Measurements from ENCODE around the gene CCR2.
A peak's percentile ranks its signal among the peaks of the same experiment; 100 is the strongest.
"Not testable (repeated sequence)": the region's sequence is repeated elsewhere in the genome, so short reads cannot be mapped to it uniquely, and the experiment has no call there.

The CCR2 gene

DNA sequence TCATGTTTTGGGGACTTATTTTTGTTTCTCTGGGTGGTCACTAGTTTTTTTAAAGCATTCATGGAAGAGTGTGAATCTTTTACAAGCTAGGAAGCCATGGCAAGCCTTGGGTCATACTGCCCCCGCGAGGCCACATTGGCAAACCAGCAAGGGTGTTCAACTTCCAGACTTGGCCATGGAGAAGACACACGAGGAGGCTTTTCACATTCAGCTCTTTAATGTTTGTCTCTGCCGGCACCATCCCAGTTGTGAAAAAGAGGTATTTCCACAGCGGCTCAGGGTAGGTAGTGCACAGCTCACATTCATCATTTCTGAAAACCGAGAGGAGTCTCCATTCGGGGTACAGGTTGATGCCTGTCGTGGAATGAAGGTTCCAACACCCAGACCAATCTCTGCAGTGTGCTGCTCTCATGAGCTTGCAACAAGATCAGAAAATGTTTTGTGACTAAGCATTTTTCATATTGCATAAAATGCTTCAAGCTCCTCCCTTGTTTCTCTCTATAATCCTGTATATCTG, 24.6 kb downstream of the CCR2 start:
- DNase-seq (ENCODE audit: low spot score) = peak; percentile 57

DNA sequence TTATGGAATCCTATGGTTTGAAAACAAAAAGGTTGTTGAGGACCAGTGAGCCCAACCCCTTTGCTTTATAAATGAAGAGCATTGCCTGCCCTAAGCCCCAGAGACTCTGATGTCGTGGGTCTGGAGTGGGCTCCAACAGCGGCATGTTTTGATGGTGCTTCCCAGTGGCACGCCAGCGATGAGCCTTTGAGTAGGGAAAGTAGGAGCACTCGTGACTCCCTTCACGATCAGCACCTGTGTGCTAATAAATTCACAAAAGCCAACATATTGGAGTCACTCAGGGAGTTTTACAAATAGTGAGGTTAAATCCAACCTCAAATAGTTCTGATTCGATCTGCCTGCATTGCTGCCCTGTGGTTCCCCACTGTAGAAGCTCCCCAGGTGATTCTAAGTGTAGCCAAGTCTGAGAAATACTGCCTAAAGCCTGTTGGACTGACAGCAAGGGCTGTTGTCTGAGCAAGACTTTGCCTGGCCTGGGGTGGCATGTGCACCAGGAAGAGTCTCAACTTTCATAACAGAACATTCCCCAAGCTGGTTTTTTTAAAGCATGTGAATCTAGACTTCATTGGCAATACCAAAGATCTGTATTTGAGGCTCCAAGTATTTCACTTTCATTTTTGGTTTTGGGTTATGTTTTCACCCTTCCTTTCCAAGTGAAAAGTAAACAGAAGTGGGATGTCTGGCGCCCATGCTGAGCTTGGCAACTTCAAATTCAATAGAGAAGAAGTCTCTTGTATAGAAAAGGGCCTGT, 26.7 kb downstream of the CCR2 start:
- DNase-seq (ENCODE audit: low spot score) = no peak

DNA sequence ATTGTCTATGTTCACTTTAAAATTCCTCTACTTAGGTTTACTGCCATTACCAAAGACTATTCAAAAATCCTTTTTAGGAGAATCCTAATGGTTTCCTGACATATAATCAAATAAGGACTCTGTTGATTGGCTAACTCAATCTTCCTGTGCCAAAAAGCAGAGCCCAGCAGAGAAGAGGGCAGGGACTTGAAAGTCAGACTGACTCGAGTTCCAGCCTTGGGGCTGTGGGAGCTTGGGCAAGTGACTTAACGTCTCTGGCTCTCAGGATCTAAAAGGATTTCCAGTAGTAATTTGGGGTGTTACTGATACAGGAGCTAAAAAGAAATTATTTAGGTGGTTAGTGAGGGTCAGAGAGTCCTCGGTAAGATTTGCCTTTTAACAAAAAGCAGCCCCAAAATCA, 27.7 kb downstream of the CCR2 start:
- no peak for DNase-seq (ENCODE audit: low spot score)

DNA sequence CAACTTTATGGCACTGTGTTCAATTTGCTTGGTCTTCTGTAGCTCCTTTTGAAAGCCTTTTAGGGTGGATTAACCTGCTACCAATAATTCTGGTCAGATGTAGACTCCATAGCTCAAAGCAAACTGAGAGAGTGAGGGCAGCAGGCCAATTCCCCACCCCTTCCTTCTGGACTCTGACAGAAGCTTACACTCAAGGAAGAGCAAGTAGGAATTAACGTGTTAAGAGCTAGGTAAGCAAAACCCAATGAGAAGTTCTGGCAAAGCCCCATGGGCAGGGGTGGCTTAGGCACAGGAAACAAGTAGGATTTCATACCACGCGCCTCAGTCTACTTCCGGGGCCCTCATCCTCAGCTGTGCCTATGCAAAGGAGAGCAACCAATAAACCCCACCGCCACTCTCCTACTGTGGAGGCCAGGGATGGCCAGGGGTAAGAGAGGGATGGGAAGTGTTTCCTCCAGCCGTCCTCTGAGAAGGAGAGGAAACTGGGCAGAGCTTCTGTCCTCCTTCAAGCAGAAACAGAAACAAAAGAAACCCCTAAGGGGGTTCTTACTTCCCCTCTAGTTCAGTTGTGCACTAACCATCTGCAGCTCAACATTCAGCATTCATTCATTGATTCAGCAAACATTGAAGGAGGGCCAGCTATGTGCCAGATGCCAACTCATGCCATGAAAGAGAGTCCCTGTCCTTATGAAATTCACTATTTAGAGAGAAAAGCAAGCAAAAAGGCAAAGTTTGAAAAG, 29.5 kb downstream of the CCR2 start:
- DNase-seq (ENCODE audit: low spot score) = no peak

DNA sequence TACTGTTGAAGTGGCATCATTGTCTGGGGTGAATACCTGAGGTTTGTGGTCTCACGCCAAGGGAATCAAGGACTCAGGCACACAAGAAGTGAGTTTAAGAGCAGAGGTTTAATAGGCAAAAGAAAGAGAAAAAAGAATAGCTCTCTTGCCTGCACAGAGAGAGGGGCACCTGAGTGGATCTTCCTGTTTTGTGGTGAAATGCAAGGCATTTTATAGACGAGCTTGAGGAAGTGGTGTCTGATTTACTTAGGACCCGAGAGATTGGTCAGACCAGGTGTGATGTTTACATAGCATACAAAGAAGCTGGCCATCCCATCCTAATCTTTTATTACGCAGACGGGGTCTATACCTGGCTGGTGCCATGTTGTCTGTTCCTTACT, 30.0 kb downstream of the CCR2 start:
- DNase-seq (ENCODE audit: low spot score) = no peak

DNA sequence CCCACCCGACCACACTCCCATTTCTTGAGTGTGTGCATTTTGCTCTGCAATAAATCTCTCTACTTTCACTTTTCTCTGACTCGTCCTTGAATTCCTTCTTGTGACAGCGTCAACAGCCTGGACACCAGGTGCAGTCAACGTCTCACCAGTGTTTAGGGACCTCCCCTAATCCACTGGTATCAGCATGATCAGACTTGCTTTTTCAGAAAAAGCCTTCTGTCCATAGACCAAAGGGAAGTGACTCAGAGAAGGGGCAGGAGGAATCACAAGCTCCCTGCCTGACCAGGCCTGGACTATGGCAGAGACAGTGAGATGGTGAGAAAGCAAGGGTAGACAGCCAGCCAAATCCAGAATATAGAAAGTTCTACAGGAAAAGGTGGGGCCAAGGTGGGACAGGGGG, 32.3 kb downstream of the CCR2 start:
- DNase-seq (ENCODE audit: low spot score) = peak; percentile 62

DNA sequence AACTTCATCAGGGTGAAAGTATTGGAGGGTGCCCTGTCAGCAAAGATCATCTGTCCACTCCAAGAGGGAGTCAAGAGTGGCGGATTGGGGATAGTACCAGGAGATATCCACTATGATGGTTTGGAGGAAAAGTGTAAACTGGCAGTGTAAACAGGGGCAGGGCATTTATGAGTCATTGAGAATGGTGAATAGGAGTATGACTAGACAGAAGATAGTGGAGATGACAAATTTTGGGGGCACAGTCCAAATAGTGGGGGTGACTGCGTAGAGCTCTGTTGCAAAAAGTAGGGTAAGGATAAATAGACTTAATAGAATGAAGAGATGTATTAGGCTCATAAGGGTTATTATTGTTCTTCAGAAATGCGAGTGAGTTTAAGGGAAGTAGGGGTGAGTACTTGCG, 34.9 kb downstream of the CCR2 start:
- not testable (repeated sequence) for DNase-seq (ENCODE audit: low spot score)

DNA sequence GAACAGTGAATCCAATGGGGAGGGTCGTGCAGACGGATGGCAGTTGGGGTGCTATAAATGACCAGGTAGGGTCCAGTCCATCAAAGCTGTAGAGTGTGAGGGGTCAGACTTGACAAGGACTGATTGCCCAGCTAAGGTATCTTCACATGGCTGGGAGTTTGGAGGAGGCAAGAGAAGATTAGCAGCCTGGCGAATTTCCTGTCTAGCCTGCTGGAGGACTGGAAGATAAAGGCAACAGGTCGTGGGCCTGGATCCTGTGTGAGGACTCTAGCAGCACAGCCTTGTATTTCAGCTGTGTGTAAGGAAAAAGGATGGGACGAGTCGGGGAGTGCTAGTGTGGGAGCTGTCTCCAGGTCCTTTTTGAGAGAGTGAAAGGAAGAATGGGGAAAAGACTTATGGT, 35.4 kb downstream of the CCR2 start:
- DNase-seq (ENCODE audit: low spot score) = no peak

DNA sequence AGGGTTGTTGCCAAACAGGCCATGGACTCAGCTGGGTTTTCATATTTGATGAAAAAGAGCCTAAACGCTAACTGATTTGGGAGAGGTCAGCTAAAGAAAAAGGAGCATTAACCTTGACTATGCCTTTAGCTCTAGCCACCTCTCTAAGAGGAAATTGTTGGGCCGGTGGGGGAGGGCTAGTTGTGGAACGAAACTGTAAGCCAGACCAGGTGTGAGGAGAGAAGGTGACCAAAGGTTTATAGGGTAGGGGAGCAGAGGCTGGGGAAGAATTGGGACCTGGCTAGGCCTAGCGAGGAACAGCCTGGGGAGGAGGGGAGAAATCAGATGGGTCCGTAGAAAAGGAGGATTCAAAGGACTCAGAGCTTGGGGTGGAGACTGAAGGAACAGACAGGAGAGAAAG, 37.6 kb downstream of the CCR2 start:
- DNase-seq (ENCODE audit: low spot score) = not testable (repeated sequence)

DNA sequence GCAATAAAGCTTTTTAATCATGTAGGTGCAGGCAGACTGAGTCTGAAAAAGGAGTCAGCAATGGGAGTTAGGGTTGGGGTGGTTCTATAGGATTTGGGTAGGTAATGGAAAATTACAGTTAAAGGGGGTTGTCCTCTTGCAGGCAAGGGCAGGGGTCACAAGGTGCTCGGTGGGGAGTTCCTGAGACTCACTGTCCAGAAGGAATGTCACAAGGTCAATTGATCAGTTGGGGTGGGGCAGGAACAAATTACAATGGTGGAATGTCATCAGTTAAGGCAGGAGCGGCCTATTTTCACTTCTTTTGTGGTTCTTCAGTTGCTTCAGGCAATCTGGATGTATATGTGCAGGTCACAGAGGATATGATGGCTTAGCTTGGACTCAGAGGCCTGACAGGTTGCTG, 39.1 kb downstream of the CCR2 start:
- DNase-seq (ENCODE audit: low spot score) = no peak

DNA sequence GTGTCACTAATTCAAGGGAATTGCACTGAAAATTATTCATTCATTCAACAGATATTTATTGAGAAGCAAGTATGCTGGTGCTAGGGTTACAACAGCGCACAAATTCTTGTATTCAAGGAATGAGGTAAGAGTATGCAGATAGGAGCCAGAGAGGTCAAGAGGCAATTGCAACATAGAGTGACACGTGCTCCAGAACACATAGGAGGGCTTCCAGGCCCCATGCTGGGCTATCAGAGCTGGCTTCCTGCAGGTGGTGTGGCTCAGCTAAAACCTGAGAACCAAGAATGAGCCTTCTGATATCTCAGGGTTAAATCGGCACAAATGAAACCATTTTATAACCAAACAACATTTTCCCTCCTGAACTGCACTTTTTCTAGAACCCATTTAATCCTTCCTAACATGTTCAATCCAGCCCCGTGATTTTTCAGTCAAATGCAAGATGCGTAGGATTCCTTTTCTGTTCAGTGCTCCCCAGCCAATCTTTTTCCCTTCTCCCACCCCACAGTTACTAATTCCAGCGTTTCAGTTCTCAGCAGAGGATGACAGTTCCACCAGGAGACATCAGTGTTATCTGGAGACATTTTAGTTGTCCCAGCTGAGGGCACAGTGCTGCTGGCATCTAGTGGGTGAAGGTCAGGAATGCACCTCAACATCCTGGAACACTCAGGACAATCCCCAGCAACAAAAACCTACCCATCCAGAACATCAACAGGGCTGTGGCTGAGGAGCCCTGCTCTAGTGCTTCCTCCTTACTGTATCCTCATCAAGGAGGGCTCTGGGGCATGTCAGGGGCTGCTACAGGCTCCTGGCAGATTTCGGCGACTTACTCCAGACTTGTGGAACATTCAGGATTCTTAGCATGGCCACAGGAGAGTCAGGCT, 39.9 kb downstream of the CCR2 start:
- DNase-seq (ENCODE audit: low spot score) = no peak

DNA sequence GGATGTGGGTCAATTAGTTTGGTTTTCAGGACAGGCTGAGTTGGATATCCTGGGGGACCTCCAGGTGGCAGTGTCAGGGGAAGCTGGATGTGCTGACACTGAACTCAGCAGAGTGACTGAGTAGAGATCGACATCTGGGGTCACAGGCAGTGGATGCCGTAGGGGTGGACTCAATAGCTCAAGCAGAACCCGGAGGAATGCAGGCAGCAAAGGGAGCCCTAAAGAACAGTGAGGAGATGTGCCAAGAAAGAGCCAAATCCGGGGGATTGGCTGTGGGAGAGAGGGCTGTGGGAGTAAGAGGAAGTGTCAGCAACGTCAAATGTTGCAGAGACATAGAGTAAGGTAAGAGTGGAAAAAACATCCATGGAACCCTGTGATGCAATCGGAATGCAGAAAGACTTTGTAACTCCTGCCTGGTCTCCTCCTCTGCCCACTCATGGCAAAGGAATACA, 41.3 kb downstream of the CCR2 start:
- DNase-seq (ENCODE audit: low spot score) = no peak

DNA sequence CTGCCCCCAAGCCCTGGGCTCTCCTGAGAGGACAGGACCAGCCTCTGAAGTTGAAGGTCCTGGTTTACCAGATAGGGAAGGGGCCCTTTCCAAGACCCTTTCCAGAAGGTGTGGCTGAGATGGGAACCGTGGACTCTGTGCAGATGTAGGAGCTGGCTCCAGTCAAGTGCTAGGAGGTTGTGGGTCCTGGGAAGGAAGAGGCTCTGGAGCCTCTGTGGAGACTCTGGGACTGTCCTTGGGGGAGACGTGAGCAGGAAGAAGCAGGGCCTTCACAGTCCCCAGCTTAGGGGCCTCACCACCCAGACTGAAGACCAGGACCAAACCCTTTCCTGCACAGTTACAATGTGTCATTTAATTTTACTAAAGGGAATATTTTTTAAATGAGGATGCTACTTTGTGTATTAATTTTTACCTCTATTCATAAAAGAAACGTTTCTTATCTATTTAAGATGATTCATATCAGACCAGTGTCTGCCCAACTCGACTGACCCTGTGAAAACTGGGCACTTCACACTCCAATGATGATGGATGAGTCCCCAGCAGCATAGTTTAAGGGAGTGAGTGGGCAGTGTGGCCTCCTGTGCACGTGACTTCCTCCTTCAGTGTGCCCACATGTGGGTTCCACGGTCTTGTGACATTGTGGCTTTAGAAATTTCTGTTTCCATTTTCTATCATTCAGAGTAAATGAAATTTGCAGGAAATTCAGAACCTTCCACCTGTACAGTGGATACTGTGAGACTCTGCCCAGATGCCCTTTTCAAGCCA, 42.0 kb downstream of the CCR2 start:
- no peak for DNase-seq (ENCODE audit: low spot score)

DNA sequence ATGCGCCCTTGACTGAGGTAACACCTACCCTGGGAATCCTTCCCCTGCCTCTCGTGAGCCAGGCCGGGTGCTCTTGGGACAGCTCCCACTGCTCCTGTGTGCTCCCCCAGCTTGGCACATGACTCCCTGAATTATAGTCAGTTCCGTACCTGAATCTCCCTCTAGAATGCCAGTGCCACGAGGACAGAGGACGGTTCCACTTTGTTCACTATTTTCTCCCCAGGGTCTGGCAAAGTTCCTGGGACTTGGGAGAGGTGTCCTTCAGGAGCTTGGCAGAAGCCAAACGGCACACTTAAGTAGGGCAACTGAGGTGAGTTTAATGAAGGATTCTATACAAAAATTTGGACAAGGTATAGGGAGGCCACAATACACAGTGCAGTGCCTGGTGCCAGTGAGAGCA, 43.2 kb downstream of the CCR2 start:
- no peak for DNase-seq (ENCODE audit: low spot score)

DNA sequence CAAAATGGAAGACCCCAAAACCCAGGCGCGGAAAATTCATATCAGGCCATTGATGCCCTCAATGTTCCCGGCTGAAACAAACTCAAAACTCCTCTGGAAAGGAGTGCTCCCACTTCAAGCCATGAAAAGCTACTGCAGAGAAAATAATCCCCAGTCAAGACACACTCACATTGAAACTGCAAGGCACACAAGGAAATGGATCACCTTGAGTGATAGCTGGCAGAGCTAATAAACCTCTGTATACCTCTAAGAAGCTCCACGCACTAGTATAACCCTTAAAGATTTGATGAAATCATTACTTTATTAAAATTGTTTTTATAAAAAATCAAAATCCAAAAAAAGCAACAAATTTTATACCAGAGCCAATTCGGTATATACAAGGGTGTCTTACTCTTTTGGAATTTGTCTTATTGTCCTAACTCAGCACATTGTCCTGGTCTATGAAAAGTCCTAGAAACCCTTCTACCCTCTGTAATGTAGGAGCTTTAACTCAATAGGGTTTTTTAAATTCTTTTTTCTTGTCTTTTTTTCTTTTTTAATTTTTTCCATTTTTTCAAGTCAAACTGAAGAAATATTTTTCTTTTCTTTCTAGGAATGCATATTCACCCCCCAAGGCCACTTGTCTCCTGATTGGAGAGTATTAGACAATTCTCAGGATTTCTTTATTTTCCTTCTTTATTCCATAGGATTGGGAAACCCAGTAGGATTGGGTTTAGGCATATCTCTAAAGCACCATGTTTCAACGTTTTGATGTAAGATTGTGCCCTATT, 44.5 kb downstream of the CCR2 start:
- DNase-seq (ENCODE audit: low spot score) = no peak

DNA sequence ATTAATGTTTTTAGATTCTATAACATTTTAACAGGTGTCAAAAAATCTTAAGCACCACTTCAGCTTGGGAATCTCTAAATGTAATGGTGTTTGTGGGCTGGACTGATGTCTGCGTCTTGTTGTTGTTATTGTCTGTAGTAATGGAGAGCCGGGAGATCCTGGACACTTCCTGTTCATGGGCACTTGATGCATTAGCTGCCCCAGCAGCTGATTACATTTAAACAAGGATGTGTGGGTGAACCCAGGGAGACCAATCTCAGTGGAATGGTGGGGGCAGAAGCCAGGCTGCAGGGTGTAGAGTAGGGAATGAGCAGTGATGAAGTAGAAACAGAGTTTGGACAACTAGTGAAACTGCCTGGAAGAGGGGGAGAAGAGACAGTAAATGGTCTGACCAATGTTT, 45.2 kb downstream of the CCR2 start:
- no peak for DNase-seq (ENCODE audit: low spot score)

DNA sequence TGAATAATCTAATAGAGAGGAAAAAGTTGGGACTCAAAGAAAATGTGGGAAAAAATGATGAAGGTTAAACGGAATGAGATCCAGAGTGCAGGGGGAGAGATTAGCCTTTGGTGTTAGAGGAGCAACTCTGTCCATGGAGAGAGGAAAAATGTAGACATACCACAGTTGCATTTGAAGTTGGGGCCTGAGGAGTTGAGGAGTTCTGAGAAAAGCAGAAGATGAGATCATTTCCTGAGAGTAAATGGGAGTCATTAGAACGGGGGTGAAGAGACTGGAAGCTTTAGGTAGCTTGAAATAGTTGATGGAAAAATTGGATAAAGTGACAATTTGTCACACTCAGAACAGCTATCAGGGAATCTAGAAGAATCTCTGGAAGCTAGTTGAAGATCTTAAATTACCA, 45.6 kb downstream of the CCR2 start:
- no peak for DNase-seq (ENCODE audit: low spot score)

DNA sequence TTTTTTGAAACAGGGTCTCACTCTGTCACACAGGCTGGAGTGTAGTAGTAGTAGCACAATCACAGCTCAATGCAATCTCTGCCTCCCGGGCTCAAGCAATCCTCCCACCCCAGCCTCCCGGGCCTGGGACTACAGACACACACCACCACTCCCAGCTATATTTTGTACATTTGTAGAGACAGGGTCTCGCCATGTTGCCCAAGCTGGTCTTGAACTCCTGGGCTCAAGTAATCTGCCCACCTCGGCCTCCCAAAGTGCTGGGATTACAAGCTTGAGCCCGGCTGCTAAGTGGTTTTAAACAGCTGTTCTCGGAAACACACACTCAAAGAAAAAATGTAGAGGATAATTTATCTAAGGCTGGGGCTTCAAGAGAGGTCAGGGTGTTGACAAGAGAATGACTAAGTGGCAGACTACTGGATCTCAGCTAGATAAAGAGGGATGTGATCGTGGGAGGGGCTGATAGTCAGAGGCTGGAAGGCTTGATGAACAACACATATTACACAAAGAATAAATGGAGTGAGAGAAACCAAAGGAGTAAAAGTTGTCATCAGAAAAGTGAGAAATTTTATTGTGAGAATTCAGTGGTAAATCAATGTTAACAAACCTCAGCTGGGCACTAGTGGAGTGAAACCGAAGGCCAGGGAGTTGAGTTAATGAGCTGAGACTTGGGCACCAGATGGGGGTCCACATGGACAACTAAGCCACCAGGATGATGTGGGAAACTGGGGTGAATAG, 46.3 kb downstream of the CCR2 start:
- no peak for DNase-seq (ENCODE audit: low spot score)

DNA sequence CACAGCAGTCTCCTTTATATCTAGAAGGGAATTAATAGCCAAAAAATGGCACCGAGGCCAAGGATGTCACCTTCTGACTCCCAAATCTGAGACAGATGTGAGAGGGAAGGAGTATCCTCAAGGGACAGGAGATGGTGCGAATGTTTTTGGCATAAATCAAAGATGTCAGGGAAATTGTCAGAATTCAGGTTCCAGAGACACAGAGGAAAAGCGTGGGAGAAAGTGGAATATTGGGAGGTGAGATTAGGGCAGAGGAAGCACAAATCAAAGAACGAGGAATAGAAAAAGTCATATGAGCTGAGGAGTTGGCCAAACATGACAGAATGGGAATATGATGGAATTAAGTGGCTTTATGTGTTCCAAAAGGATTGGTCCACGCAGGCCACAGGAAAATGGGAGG, 46.9 kb downstream of the CCR2 start:
- DNase-seq (ENCODE audit: low spot score) = no peak

DNA sequence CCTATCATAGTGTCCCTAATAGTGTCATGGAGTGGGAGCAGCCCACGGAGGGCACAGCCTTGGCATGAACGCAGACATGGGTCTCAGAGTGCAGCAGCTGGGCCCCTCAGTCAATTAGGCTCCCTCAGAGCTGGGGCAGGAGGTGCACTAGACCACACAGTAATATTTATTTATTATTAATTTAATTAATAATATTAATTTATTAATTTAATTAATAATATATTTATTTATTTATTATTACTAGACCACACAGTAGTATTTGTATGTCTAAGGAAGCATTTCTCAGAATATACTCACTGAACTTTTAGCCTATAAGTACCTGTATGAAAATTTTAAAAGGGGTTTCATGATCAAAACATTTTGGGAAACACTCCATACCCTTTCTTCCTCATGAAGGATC, 47.7 kb downstream of the CCR2 start:
- no peak for DNase-seq (ENCODE audit: low spot score)
